HG03571 (cell line): ENCODE data around the gene OSTF1.

Experiments used
- ATAC-seq: cut with Tn5 transposase; IDR thresholded peaks from one replicate; pipeline ENCODE4 v1.9.1; 2021; ENCODE audit not compliant: unreplicated experiment

The OSTF1 gene

GRCh38 chr9:75161116-75161857 is 73.0 kb downstream of the OSTF1 start:
- no peak for ATAC-seq

GRCh38 chr9:75163764-75164163 is 75.5 kb downstream of the OSTF1 start:
- no peak for ATAC-seq

- no peak for ATAC-seq
These were observed 76.3 kb downstream of the OSTF1 start for GRCh38 chr9:75164573-75164972.

GRCh38 chr9:75167281-75167680 is 79.0 kb downstream of the OSTF1 start:
- ATAC-seq, result no peak

- ATAC-seq, result no peak
These were observed 80.2 kb downstream of the OSTF1 start for GRCh38 chr9:75168270-75169178.

GRCh38 chr9:75169623-75170022 is 81.3 kb downstream of the OSTF1 start:
- ATAC-seq, result no peak

GRCh38 chr9:75170898-75171360 is 82.6 kb downstream of the OSTF1 start:
- ATAC-seq, result no peak

GRCh38 chr9:75175395-75175794 is 87.1 kb downstream of the OSTF1 start:
- no peak for ATAC-seq

GRCh38 chr9:75176037-75176436 is 87.7 kb downstream of the OSTF1 start:
- ATAC-seq, result no peak

GRCh38 chr9:75181750-75182149 is 93.4 kb downstream of the OSTF1 start:
- ATAC-seq, result no peak

GRCh38 chr9:75183306-75183705 is 95.0 kb downstream of the OSTF1 start:
- no peak for ATAC-seq

- no peak for ATAC-seq
These were observed 96.2 kb downstream of the OSTF1 start for GRCh38 chr9:75184471-75184870.

- ATAC-seq, result peak; percentile 63
These were observed 97.4 kb downstream of the OSTF1 start for GRCh38 chr9:75185585-75186170.

- ATAC-seq, result no peak
These were observed 98.6 kb downstream of the OSTF1 start for GRCh38 chr9:75186767-75187380.

- no peak for ATAC-seq
These were observed 100.4 kb downstream of the OSTF1 start for GRCh38 chr9:75188756-75189155.

GRCh38 chr9:75190762-75191161 is 102.4 kb downstream of the OSTF1 start:
- no peak for ATAC-seq
